ENCODE results near the gene ASCL3. TPM values are rescaled to one million over a fixed set of nuclear protein-coding genes. Genes with fewer than 3 reads are reported as not detected.
"Not testable (repeated sequence)": the region's sequence is repeated elsewhere in the genome, so short reads cannot be mapped to it uniquely, and the experiment has no call there.

Gene ASCL3
- total RNA-seq, 1 donor from 2014 or later, result not detected

DNA sequence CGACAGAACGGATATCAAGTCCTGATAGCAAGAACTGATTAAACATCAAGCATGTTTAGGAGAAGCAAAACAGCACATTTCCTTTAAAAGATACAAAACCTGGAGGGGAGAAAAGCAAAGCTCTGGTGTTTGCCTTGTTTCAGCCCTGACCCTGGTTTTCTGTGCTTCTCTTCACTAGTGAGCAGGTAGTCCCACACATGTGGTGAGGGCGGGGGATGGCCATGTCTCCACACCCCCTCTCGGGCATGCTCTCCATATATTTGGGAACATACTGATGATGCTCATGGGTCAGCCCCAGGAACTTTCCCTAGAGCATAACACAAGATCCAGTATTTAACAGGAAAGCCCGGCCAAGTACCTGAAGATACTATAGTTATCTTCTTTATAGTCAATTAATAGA, 20.1 kb downstream of the ASCL3 start:
- no peak for ATAC-seq (ENCODE audit: poor library complexity)
- intact Hi-C loops (cut with DNase I), result no loop called here

DNA sequence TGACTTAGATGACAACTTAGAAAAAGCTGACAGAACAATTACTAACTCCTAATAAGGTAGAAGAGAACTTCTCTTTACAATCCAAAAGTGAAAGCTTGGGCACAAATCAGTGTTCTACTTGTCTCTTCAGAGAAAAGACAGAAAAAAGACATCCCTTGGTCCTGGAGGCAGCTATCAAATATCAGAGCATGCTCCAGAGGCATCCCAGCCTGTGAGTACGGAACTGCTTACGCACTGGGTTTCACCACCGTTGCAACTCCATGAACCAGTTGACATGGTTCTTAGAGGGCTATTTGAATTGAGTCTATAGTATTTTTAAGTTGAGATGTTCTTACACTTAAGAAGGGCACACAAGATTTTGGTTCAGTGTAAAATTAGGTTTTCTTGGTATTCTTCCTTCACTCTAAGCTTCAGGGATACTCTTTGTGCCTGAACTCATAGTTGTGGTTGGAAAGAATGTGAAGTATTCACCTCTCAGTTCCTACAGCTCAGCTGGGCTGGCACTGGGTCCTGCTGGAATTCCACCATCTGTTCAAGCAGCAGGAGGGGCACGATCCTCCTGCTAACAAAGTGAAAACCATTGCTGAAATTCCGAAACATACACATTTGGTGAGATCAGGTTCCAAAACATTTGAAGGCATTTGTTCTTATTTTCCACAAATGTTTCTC, 25.5 kb downstream of the ASCL3 start:
- intact Hi-C loops (cut with DNase I), result no loop called here
- peak; percentile 66 for ATAC-seq (ENCODE audit: poor library complexity)
- no peak for DNase-seq

More for the DNA sequence above, 20.1 kb downstream of the ASCL3 start:
- no peak for DNase-seq

DNA sequence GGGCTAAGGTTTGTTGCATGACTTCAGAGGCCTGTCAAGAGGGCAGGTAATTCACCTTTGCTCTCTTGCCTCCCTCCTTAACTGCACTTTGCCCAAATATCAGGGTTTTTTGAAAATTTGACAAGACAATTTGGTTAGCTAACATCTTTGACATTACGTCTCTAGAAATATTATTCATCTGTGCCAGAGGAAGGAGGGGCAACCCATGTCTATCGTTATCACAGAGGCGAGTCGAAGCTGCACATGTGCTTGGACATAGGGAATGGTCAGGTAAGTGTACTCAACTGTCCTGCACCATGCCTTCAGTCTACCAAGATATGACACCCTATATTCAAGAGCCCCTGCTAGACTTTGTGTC, 28.2 kb downstream of the ASCL3 start:
- intact Hi-C loops (cut with DNase I), result loop anchor here (5.0 kb wide), 1 partner anchor 232 kb away; the partner anchor contains the start of genes RPL27A and TRIM66
- DNase-seq (no peak), ATAC-seq (ENCODE audit: poor library complexity) (no peak)

DNA sequence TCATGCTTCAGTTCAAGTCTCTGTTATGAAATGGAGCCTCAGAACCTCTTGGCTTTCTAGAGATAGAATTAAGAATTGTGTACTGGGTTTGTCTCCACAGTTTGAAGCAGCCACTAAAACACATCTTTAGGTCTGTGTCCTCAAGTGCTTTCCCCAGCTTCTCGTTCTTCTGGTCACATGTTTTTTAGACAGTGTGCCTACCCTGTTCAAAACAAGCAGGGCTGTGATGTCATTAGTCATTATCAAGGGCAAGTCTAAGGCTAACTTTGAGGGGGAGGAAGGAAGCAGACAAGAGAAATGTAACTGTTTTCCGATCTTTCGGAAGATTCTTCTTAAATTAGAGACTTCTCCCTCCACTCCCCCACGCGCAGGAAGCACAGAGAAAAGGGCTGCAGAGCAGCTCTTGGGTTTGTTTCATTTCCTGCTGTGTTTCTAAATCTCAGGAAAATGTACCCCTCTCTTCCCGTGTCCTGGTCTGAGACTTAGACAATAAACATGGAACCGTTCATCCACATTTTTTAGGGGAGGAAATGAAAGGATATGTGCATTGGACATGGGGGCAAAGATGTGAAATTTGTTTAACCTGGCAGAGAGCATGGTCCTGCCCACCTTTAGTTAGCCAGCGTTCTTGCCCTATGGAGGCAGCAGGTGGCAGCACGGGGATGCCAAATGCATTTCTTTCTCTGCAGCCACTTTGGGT, 28.7 kb downstream of the ASCL3 start:
- DNase-seq (no peak), ATAC-seq (ENCODE audit: poor library complexity) (no peak)
- intact Hi-C loops (cut with DNase I), result loop anchor here (5.0 kb wide), 1 partner anchor 232 kb away; the partner anchor contains the start of genes RPL27A and TRIM66

DNA sequence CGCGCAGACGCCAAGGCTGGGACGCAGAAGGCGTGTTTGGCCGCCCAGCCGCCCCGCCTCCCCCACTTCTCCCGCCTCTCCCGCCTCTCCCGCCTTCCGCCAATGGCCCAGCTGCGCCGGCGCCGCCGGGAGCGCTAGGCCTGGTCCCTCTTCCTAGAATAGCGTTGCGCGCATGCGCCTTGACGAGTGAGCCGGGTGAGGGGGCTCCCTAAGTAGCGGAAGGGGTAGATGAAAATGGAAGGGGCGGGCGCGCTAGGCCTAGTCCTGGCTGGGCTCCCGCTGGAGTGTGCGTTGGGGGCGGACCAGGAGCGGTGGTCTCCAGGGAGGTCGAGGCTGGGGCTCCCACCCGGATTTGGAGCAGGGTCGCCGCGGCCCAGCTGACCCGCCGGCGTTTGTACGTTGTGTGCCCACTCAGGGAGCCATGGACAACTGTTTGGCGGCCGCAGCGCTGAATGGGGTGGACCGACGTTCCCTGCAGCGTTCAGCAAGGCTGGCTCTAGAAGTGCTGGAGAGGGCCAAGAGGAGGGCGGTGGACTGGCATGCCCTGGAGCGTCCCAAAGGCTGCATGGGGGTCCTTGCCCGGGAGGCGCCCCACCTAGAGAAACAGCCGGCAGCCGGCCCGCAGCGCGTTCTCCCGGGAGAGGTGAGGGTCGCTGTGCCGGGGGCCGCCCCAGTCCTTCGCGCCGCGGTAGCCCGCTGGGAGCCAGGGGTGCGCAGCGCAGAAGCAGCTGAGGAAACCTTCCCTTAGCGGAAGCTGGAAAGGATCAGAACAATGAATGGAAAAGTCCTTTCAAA, 31.6 kb downstream of the ASCL3 start, which contains the start of gene AKIP1:
AKIP1 (plus strand) TSS at position 161 of the 795 bp plus-strand sequence; CDS start at position 422, 261 bp downstream.
- intact Hi-C loops (cut with DNase I), result loop anchor here (5.0 kb wide), 1 partner anchor 229 kb away; the partner anchor contains the start of genes RPL27A and TRIM66
- ATAC-seq (ENCODE audit: poor library complexity) (peak; percentile 97), DNase-seq (peak; percentile 97)

DNA sequence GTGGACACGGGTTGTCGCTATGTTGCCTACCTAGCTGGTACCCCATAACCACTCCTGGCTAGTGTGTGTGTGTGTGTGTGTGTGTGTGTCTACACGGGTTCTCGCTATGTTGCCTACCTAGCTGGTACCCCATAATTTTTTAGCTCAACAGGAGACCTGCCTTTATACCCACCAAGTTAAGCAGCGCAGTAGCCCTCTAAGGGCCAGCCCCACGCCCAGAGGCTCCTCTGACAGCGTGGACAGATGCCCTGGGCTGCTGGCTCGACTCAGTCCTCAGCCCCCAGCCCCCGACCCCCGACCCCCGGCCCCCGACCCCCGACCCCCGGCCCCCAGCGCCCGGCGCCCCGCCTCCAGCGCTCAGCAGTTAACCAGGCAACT, 32.2 kb downstream of the ASCL3 start:
- DNase-seq, result no peak
- intact Hi-C loops (cut with DNase I), result loop anchor here (5.0 kb wide), 1 partner anchor 228 kb away; the partner anchor contains the start of genes RPL27A and TRIM66
- peak; percentile 3 for ATAC-seq (ENCODE audit: poor library complexity)

DNA sequence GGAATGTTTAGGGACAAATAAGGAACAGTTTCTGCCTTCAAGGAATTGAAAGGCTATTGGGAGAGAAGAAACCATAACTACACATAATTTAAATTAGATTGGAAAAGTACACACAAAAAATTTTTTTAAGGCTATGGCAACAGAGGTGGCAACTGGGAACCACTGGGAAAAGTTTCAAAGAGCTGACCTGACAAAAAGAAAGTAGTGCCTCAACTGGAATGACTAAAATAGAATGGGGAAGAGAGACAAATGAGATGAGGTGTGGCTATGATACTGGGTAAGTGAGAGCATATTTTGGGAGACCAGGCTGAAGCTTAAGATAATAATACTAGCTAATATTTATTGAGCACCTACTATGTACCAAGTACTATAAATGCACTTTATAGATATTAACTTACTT, 34.7 kb downstream of the ASCL3 start:
- no peak for DNase-seq
- intact Hi-C loops (cut with DNase I), result no loop called here
- no peak for ATAC-seq (ENCODE audit: poor library complexity)

DNA sequence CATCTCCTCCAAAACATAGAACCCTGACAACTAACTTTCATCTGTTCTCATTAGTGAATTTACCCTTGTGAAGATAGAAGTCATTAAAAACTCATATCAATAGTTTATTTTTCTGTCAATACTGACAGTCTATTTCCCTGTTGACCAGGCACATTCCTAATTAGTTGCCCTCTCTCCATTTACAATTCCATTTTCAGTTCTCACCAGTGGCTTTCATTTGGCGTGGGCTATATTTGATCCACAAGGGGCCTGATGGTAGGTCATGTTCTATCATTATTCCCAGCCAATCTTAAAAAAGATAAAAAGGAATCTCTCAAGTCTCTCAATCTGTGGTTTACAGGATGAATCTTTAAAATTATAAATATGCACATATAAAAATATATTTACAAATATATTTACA, 35.7 kb downstream of the ASCL3 start:
- no peak for DNase-seq
- intact Hi-C loops (cut with DNase I), result no loop called here
- no peak for ATAC-seq (ENCODE audit: poor library complexity)

DNA sequence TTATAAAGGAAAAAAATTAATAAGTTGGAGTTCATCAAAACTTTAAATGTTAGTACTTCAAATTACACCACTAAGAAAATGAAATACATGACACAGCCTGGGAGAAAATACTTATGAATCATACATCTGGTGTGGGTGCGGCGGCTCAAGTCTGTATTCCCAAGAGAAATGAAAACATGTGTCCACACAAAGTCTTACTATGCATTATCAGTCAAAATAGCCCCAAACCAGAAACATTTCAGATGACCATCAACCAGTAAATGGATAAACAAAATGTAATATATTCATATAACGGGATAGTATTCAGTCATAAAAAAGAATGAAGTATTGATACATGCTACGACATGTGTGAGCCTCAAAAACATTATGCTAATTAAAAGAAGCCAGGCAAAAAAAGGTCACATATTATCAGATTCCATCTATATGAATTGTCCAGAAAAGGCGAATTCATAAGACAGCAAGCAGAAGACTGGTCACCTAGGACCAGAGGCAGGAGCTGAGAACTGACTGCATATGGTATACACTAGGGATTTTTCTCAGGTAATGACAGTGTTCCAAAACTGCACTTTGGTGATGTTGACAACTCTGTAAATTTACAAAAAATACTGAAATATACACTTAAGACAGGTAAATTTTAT, 37.2 kb downstream of the ASCL3 start:
- DNase-seq (no peak), ATAC-seq (ENCODE audit: poor library complexity) (no peak)
- intact Hi-C loops (cut with DNase I), result no loop called here

DNA sequence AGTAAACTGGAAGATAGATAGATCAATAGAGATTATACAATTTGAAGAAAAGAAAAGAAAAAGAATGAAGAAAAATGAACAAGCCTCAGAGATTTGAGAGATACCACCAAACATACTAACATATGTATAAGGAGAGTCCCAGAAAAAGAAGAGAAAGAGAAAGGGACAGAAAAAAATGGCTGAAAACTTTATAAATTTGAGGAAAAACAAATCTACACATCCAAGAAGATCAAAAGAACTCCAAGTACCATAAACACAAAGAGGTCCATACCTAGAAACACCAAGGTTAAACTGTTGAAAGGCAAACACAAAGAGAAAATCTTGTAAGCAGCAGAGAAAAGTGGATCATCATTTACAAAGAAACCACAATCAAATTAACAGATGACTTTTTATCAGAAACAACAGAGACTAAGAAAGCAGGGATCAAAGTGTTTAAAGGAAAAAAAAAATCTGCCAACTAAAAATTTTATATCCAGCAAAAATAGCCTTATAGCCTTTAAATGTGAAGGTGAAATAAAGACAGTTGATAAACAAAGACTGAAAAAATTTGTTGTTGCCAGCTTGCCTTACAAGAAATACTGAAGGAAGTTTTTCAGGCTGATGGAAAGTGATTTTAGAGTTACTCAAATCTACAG, 43.6 kb downstream of the ASCL3 start:
- no peak for ATAC-seq (ENCODE audit: poor library complexity)
- intact Hi-C loops (cut with DNase I), result no loop called here
- DNase-seq, result no peak

DNA sequence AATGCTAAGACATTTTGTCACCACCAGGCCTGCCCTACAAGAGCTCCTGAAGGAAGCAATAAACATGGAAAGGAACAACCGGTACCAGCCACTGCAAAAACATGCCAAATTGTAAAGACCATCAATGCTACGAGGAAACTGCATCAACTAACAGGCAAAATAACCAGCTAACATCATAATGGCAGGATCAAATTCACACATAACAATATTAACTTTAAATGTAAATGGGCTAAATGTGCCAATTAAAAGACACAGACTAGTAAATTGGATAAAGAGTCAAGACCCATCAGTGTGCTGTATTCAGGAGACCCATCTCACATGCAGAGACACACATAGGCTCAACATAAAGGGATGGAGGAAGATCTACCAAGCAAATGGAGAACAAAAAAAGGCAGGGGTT, 51.6 kb downstream of the ASCL3 start:
- intact Hi-C loops (cut with DNase I); DNase-seq; ATAC-seq (ENCODE audit: poor library complexity): not testable (repeated sequence)

Other genes with a start within 250 kb of the ASCL3 start
- 26.8 TPM for gene AKIP1, start 31.8 kb downstream of the ASCL3 start, total RNA-seq
- gene C11orf16, start 10.1 kb downstream of the ASCL3 start, total RNA-seq, result not detected
- 39.7 TPM for gene TMEM9B, start 21.4 kb upstream of the ASCL3 start, total RNA-seq
- gene NRIP3, start 61.0 kb upstream of the ASCL3 start, total RNA-seq, result 1.0 TPM
- gene SCUBE2, start 148.6 kb upstream of the ASCL3 start, total RNA-seq, result 1.9 TPM